Kidney epithelial cell (primary cell): ENCODE data around the gene HOATZ. TPM values are rescaled to one million over a fixed set of nuclear protein-coding genes. Genes with fewer than 3 reads are reported as not detected.

Experiments used
- DNase-seq: peaks from one replicate; pipeline ENCODE4 v3.0.0-alpha.2; 2010; ENCODE audit warnings: low read depth
- H3K27me3 ChIP-seq: 2 replicates; pipeline ENCODE4 v1.6.0; 2011; ENCODE audit warnings: low read length; ENCODE audit not compliant: control insufficient read depth, insufficient read depth
- H3K36me3 ChIP-seq: 2 replicates; pipeline ENCODE4 v1.5.1; 2011; ENCODE audit warnings: low read length; ENCODE audit not compliant: control insufficient read depth, insufficient read depth
- H3K4me3 ChIP-seq: 2 replicates; pipeline ENCODE4 v1.5.1; 2011; ENCODE audit warnings: low read depth, mild to moderate bottlenecking, control low read depth, low read length
- total RNA-seq: library from RNA; depleted of rRNA; stranded (reverse); fragments of >200 nt; gene quantifications from 2 replicates; pipeline ENCODE4 v1.2.3, GENCODE V29; 2015
- TF ChIP-seq, protein P1 (sequence below): IDR thresholded peaks from 2 replicates; pipeline ENCODE4 v1.5.1; 2011; ENCODE audit warnings: mild to moderate bottlenecking, moderate library complexity, low read length, control low read depth, inconsistent platforms; ENCODE audit not compliant: insufficient read depth, poor library complexity, severe bottlenecking

Gene HOATZ
- total RNA-seq, 1 donor from 2014 or later: not detected

GRCh38 chr11:111560800-111561199, 46.2 kb downstream of the HOATZ start:
- H3K4me3 ChIP-seq: no peak overlapping the region
- no peak for DNase-seq
- H3K27me3 ChIP-seq: no peaks in the 10 kb centered on the region
- TF ChIP-seq, protein P1, sequence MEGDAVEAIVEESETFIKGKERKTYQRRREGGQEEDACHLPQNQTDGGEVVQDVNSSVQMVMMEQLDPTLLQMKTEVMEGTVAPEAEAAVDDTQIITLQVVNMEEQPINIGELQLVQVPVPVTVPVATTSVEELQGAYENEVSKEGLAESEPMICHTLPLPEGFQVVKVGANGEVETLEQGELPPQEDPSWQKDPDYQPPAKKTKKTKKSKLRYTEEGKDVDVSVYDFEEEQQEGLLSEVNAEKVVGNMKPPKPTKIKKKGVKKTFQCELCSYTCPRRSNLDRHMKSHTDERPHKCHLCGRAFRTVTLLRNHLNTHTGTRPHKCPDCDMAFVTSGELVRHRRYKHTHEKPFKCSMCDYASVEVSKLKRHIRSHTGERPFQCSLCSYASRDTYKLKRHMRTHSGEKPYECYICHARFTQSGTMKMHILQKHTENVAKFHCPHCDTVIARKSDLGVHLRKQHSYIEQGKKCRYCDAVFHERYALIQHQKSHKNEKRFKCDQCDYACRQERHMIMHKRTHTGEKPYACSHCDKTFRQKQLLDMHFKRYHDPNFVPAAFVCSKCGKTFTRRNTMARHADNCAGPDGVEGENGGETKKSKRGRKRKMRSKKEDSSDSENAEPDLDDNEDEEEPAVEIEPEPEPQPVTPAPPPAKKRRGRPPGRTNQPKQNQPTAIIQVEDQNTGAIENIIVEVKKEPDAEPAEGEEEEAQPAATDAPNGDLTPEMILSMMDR: no peak
- no peaks in the 10 kb centered on the region for H3K36me3 ChIP-seq

DNA sequence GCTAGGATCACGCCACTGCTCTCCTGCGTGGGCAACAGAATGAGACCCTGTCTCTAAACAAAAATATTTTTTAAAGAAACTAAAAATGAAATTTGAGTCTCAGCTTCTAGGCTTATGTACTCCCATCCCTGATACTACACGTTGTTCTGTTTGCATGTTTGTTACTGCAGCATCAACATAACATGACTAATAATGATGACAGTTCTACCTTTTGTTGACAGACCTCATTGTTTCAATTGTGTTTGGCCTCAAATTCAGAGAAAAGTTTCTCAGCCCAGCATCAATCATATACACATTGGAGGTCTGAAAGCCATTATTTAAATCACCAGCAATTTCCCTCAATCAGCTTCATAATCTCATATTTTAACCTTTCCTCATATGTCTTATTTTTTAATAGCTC, 46.7 kb downstream of the HOATZ start:
- H3K27me3 ChIP-seq: no peaks in the 10 kb centered on the region
- no peaks in the 10 kb centered on the region for H3K36me3 ChIP-seq
- DNase-seq: no peak
- TF ChIP-seq, protein P1: no peak
- no peak overlapping the region for H3K4me3 ChIP-seq

DNA sequence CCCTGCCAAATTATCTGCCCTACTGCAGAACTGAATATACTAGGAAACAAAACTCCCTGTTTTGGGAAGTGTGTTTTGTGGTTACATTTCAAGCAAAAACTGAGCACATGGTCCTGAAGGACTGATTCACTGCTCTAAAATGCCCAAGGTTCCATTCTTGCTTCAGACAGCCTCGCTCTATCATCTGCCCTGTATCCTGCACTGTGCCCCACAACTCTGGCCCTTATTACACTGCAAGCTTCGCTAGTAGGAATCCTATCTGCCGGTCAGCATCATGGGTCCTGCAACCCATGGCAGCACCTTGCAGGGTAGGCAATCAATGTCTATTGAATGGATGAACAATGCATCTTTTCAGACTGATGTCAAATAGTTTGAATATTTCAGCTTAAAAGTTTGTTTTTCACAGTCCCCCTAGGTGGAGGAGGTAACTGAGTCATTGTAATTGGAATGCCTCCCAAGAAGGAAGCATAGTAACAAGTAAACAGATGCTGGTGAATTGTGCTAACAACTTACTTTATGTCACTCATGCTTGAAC, 47.3 kb downstream of the HOATZ start:
- TF ChIP-seq, protein P1: no peak
- H3K36me3 ChIP-seq: no peaks in the 10 kb centered on the region
- no peak for DNase-seq
- H3K27me3 ChIP-seq: no peaks in the 10 kb centered on the region
- H3K4me3 ChIP-seq: no peak overlapping the region

GRCh38 chr11:111562692-111563389, 48.3 kb downstream of the HOATZ start:
- no peak for DNase-seq
- Histone ChIP-seq H3K27me3 (no peaks in the 10 kb centered on the region), H3K36me3 (no peaks in the 10 kb centered on the region), H3K4me3 (no peak overlapping the region)
- TF ChIP-seq, protein P1: no peak

GRCh38 chr11:111565114-111565720, 50.6 kb downstream of the HOATZ start:
- Histone ChIP-seq H3K27me3 (no peaks in the 10 kb centered on the region), H3K36me3 (no peaks in the 10 kb centered on the region), H3K4me3 (no peak overlapping the region)
- DNase-seq: no peak
- TF ChIP-seq, protein P1: peak; percentile 79
